SK-N-SH (cell line): ENCODE results near the gene ANKRD33B. TPM values are rescaled to one million over a fixed set of nuclear protein-coding genes. Genes with fewer than 3 reads are reported as not detected.

Source experiments
- CTCF ChIA-PET: fragments of 300-600, 350-600 bp; formaldehyde crosslinking; extraction: SDS; loops from one replicate; lab custom pipeline; 2021; lab: Yijun Ruan, JAX
- POLR2A ChIA-PET: fragments of 350-600 bp; sonication (Branson Sonifier 250); formaldehyde crosslinking; extraction: SDS; loops from one replicate; lab custom pipeline; 2020; ENCODE audit warnings: antibody characterized with exemption, inconsistent platforms; lab: Yijun Ruan, JAX
- DNase-seq: peaks from one replicate; pipeline ENCODE4 v3.0.0; 2012
- H2AFZ ChIP-seq: fragments of 200-600 bp; sonication (generic); 2 replicates; pipeline ENCODE4 v1.8.1; 2016; ENCODE audit warnings: antibody characterized with exemption, mild to moderate bottlenecking, low read depth
- H3F3A ChIP-seq: fragments of 200-600 bp; sonication (generic); replicated peaks from 2 replicates; pipeline ENCODE3; 2016; ENCODE audit warnings: antibody characterized with exemption, mild to moderate bottlenecking; ENCODE audit not compliant: insufficient read depth
- H3K27ac ChIP-seq, 2 experiments: fragments of 200-500 bp in 1 of 2; fragments of 200-600 bp in 1 of 2; sonication (Bioruptor generic) in 1 of 2; sonication (generic), shearing (Covaris generic) in 1 of 2; 2 replicates each; pipeline versions ENCODE4 v1.5.1 to v1.6.1; 2014 to 2016; ENCODE audit warnings: low read depth in 2 of 2, inconsistent platforms in 1 of 2, low read length in 1 of 2, mild to moderate bottlenecking in 1 of 2, mixed read lengths in 1 of 2
- H3K27me3 ChIP-seq: fragments of 200-600 bp; sonication (generic), shearing (Covaris generic); 2 replicates; pipeline ENCODE4 v1.6.1; 2016; ENCODE audit warnings: mixed run types; ENCODE audit not compliant: insufficient read depth
- H3K36me3 ChIP-seq, 2 experiments: fragments of 200-500 bp in 1 of 2; fragments of 200-600 bp in 1 of 2; sonication (Bioruptor generic) in 1 of 2; sonication (generic) in 1 of 2; replicated peaks in 1 of 2; 2 replicates each; pipeline versions ENCODE3 to v1.5.1; 2014 to 2016; ENCODE audit warnings: low read length in 1 of 2, mild to moderate bottlenecking in 1 of 2; ENCODE audit not compliant: insufficient read depth in 2 of 2, control insufficient read depth in 1 of 2
- H3K4me1 ChIP-seq, 2 experiments: fragments of 200-500 bp in 1 of 2; fragments of 200-600 bp in 1 of 2; sonication (Bioruptor generic) in 1 of 2; sonication (generic), shearing (Covaris generic) in 1 of 2; 2 replicates each; pipeline versions ENCODE4 v1.5.1 to v1.6.1; 2014 to 2016; ENCODE audit warnings: low read depth in 1 of 2, low read length in 1 of 2, mixed run types in 1 of 2; ENCODE audit not compliant: insufficient read depth in 2 of 2, control insufficient read depth in 1 of 2
- H3K4me2 ChIP-seq: fragments of 200-600 bp; sonication (generic), shearing (Covaris generic); 2 replicates; pipeline ENCODE4 v1.6.1; 2017; ENCODE audit warnings: mixed run types
- H3K4me3 ChIP-seq, 2 experiments: fragments of 200-500 bp in 1 of 2; fragments of 200-600 bp in 1 of 2; sonication (Bioruptor generic) in 1 of 2; sonication (generic), shearing (Covaris generic) in 1 of 2; 2 replicates each; pipeline versions ENCODE4 v1.5.1 to v1.8.1; 2014 to 2016; ENCODE audit warnings: low read depth in 2 of 2, inconsistent platforms in 1 of 2, low read length in 1 of 2, mild to moderate bottlenecking in 1 of 2, mixed read lengths in 1 of 2, moderate library complexity in 1 of 2
- H3K79me2 ChIP-seq: fragments of 200-600 bp; sonication (generic); 2 replicates; pipeline ENCODE4 v1.8.1; 2017; ENCODE audit warnings: mild to moderate bottlenecking; ENCODE audit not compliant: insufficient read depth
- H3K9ac ChIP-seq: fragments of 200-600 bp; sonication (generic); 2 replicates; pipeline ENCODE4 v1.6.1; 2017; ENCODE audit warnings: mixed run types
- H3K9me2 ChIP-seq: fragments of 200-600 bp; sonication (generic); 2 replicates; pipeline ENCODE4 v1.6.1; 2017; ENCODE audit warnings: mixed run types
- H3K9me3 ChIP-seq: fragments of 200-600 bp; sonication (generic); 2 replicates; pipeline ENCODE4 v1.6.1; 2017; ENCODE audit warnings: mixed run types, mild to moderate bottlenecking, moderate library complexity
- H4K20me1 ChIP-seq: fragments of 200-600 bp; sonication (generic); 2 replicates; pipeline ENCODE4 v1.6.1; 2017; ENCODE audit warnings: mild to moderate bottlenecking, mixed run types; ENCODE audit not compliant: insufficient read depth
- CHD2 ChIP-seq: fragments of 150-350 bp; IDR thresholded peaks from 2 replicates; pipeline ENCODE4 v1.6.1; 2018; ENCODE audit warnings: low read length; ENCODE audit not compliant: partially characterized antibody
- ELF1 ChIP-seq: IDR thresholded peaks from 2 replicates; pipeline ENCODE4 v1.4.0; 2012
- EP300 ChIP-seq, 2 experiments: IDR thresholded peaks; 2 replicates each; pipeline versions ENCODE4 v1.4.0 to v1.6.1; 2012; ENCODE audit warnings: borderline replicate concordance in 1 of 2, low read depth in 1 of 2, low read length in 1 of 2
- FOXJ3 ChIP-seq: sonication (generic); formaldehyde crosslinking; IDR thresholded peaks from 2 replicates; pipeline ENCODE4 v1.5.1; 2020; ENCODE audit warnings: mild to moderate bottlenecking, missing genetic modification reagents
- FOXM1 ChIP-seq: IDR thresholded peaks from 2 replicates; pipeline ENCODE4 v1.4.0; 2012; ENCODE audit warnings: low read depth, mild to moderate bottlenecking
- JUND ChIP-seq: IDR thresholded peaks from 2 replicates; pipeline ENCODE4 v1.4.0; 2012
- MEF2A ChIP-seq: IDR thresholded peaks from 2 replicates; pipeline ENCODE4 v1.4.0; 2012; ENCODE audit warnings: low read depth, borderline replicate concordance
- MXI1 ChIP-seq: IDR thresholded peaks from 2 replicates; pipeline ENCODE4 v1.6.1; 2012; ENCODE audit warnings: mild to moderate bottlenecking, low read depth, low read length, improper control_type of control experiment
- NFIC ChIP-seq: IDR thresholded peaks from 2 replicates; pipeline ENCODE4 v1.4.0; 2012; ENCODE audit warnings: borderline replicate concordance
- POLR2AphosphoS5 ChIP-seq: IDR thresholded peaks from 2 replicates; pipeline ENCODE4 v1.6.1; 2012; ENCODE audit warnings: low read depth, low read length
- RAD21 ChIP-seq: IDR thresholded peaks from 2 replicates; pipeline ENCODE4 v1.6.1; 2012; ENCODE audit warnings: mild to moderate bottlenecking, low read length
- TCF12 ChIP-seq: IDR thresholded peaks from 2 replicates; pipeline ENCODE4 v1.4.0; 2012
- TEAD4 ChIP-seq: IDR thresholded peaks from 2 replicates; pipeline ENCODE4 v1.4.0; 2012; ENCODE audit warnings: mild to moderate bottlenecking, borderline replicate concordance; ENCODE audit not compliant: insufficient read depth
- WGBS: methylation state at CpG from one replicate; pipeline ENCODE4 v1.1.6; 2017; ENCODE audit warnings: low lambda C conversion rate; 5-methylcytosine and 5-hydroxymethylcytosine counted together
- polyA plus RNA-seq, 3 experiments: library from polyadenylated mRNA; depleted of rRNA; stranded (reverse); fragments of >200 nt; gene quantifications; 2 replicates each; pipeline ENCODE4 v1.2.3, GENCODE V29; 2012
- TF ChIP-seq, protein P1 (sequence below): fragments of 150-350 bp; IDR thresholded peaks from 2 replicates; pipeline ENCODE4 v1.6.1; 2017; ENCODE audit warnings: antibody characterized with exemption, low read length, low read depth, borderline replicate concordance
- TF ChIP-seq, protein P2 (sequence below): fragments of 200-600 bp; sonication (generic); IDR thresholded peaks from 2 replicates; pipeline ENCODE4 v1.6.1; 2017; ENCODE audit warnings: antibody characterized with exemption, mild to moderate bottlenecking, moderate library complexity

Gene ANKRD33B
- polyA plus RNA-seq, 1 of the 3 experiments (the other 2 are of a cell fraction), result 1.8 TPM

DNA sequence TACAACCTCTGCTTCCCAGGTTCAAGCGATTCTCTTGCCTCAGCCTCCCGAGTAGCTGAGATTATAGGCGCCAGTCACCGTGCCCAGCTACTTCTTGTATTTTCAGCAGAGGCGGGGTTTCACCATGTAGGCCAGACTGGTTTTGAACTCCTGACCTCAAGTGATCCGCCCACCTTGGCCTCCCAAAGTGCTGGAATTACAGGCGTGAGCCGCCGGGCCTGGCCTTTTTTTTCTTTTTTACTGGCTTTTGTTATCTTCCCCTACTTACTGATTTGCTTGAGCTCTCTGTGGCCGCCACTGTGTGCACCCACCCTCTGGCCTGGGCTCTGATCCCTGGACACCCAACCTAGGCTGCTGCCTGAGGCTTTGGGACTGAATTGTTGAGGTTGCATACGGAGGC is 60.3 kb downstream of the ANKRD33B start:
- 90% methylated on average over 11 of the region's 11 CpGs for WGBS
- CTCF ChIA-PET, result interaction anchor here (0.7 to 11.8 kb wide), 2 partner anchors 89 to 170 kb away, joined by 4 to 265 read pairs; no protein-coding TSS in a partner anchor

DNA sequence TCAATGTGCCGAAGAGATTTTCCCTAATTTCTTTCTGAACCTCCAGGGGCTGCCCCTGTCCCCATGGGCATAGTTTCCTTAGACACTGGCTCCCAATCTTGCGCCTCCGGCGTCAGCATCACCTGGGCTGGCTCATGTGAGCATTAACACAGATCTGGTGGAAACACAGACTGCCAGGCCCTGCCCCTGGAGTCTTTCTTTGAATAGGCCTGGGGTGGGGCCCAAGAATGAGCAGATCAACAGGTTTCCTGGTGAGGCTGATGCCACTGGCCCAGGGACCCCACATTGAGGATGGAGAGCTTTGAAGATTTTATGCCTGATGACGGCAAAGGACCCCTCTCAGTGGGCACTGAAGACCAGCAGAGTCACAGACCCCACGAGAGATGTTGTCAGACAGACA is 60.8 kb downstream of the ANKRD33B start:
- Histone ChIP-seq H3K36me3 (no peaks in the 10 kb centered on the region), H3K4me3 (no peak overlapping the region), H3K4me2 (no peak overlapping the region), H3K79me2 (peaks cover 11% of the 10 kb centered on the region; the same call in 1 of the 2 replicates), H2AFZ (no peak overlapping the region), H3K27me3 (no peaks in the 10 kb centered on the region), H4K20me1 (no peaks in the 10 kb centered on the region), H3K9ac (no peak overlapping the region), H3K4me1 (peaks cover 0 to 7% of the 10 kb centered on the region in 2 experiments; a peak in 2 of 4 replicates), H3K27ac (no peak overlapping the region), H3K9me2 (no peaks in the 10 kb centered on the region), H3F3A (peaks cover 6% of the 10 kb centered on the region), H3K9me3 (no peaks in the 10 kb centered on the region)
- TF ChIP-seq TEAD4, result no peak
- no peak for TF ChIP-seq RAD21
- no peak for TF ChIP-seq MXI1
- no peak for TF ChIP-seq FOXM1
- TF ChIP-seq, protein P1, sequence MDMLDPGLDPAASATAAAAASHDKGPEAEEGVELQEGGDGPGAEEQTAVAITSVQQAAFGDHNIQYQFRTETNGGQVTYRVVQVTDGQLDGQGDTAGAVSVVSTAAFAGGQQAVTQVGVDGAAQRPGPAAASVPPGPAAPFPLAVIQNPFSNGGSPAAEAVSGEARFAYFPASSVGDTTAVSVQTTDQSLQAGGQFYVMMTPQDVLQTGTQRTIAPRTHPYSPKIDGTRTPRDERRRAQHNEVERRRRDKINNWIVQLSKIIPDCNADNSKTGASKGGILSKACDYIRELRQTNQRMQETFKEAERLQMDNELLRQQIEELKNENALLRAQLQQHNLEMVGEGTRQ, result no peak
- no peak for TF ChIP-seq EP300 (IDR thresholded peaks at IDR 0.05; ENCODE audit: borderline replicate concordance in 1 of 2, low read depth in 1 of 2, low read length in 1 of 2)
- TF ChIP-seq, protein P2, sequence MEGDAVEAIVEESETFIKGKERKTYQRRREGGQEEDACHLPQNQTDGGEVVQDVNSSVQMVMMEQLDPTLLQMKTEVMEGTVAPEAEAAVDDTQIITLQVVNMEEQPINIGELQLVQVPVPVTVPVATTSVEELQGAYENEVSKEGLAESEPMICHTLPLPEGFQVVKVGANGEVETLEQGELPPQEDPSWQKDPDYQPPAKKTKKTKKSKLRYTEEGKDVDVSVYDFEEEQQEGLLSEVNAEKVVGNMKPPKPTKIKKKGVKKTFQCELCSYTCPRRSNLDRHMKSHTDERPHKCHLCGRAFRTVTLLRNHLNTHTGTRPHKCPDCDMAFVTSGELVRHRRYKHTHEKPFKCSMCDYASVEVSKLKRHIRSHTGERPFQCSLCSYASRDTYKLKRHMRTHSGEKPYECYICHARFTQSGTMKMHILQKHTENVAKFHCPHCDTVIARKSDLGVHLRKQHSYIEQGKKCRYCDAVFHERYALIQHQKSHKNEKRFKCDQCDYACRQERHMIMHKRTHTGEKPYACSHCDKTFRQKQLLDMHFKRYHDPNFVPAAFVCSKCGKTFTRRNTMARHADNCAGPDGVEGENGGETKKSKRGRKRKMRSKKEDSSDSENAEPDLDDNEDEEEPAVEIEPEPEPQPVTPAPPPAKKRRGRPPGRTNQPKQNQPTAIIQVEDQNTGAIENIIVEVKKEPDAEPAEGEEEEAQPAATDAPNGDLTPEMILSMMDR, result no peak
- no peak for TF ChIP-seq ELF1
- ChIA-PET CTCF (interaction anchor here (0.6 to 11.8 kb wide), 6 partner anchors 90 to 341 kb away, joined by 3 to 265 read pairs (median 4); no protein-coding TSS in a partner anchor), POLR2A (no interaction called here)
- DNase-seq, result no peak
- 94% methylated on average over 6 of the region's 6 CpGs for WGBS

More for the DNA sequence above, 60.3 kb downstream of the ANKRD33B start:
- Histone ChIP-seq H3K4me3 (no peak overlapping the region), H3K79me2 (peaks cover 9% of the 10 kb centered on the region; the same call in 1 of the 2 replicates), H3K4me1 (peaks cover 0 to 7% of the 10 kb centered on the region in 2 experiments; a peak in 2 of 4 replicates), H3K36me3 (no peaks in the 10 kb centered on the region), H3K9me3 (no peaks in the 10 kb centered on the region), H3K27ac (no peak overlapping the region), H3K9me2 (no peaks in the 10 kb centered on the region), H3F3A (peaks cover 6% of the 10 kb centered on the region), H3K9ac (no peak overlapping the region), H3K4me2 (no peak overlapping the region), H2AFZ (no peak overlapping the region), H3K27me3 (no peaks in the 10 kb centered on the region)
- POLR2A ChIA-PET, result no interaction called here
- no peak for DNase-seq
- TF ChIP-seq RAD21, result no peak
- TF ChIP-seq JUND, result no peak
- no peak for TF ChIP-seq FOXM1
- TF ChIP-seq TCF12, result no peak
- no peak for TF ChIP-seq CHD2
- no peak for TF ChIP-seq FOXJ3 (CRISPR knock-in tag)
- TF ChIP-seq POLR2AphosphoS5, result no peak
- TF ChIP-seq ELF1, result no peak
- no peak for TF ChIP-seq MXI1
- no peak for TF ChIP-seq MEF2A
- TF ChIP-seq NFIC, result no peak
- TF ChIP-seq, all 33 proteins: peak for 0
- no peaks in the 10 kb centered on the region for H4K20me1 ChIP-seq
